Stimulated activated CD4-positive, alpha-beta T cell treated with anti-CD3 and anti-CD28 coated beads, Interleukin-2, amount 100 ng/mL, for 48 hours (primary cell): Measurements from ENCODE around the gene DAPK1.
A peak's percentile ranks its signal among the peaks of the same experiment; 100 is the strongest.

ENCODE experiments used
- DNase-seq, 2 donors: peaks; one replicate each; pipeline ENCODE4 v3.0.0-alpha.2; 2020

The DAPK1 gene

GRCh38 chr9:87699835-87700234 is 202.2 kb downstream of the DAPK1 start:
- DNase-seq: no peak

- DNase-seq: no peak
These were observed 203.8 kb downstream of the DAPK1 start for GRCh38 chr9:87701491-87701890.

- DNase-seq: no peak
These were observed 204.3 kb downstream of the DAPK1 start for GRCh38 chr9:87701931-87702421.

GRCh38 chr9:87702921-87703320 is 205.3 kb downstream of the DAPK1 start:
- DNase-seq: no peak

GRCh38 chr9:87703636-87704276 is 206.1 kb downstream of the DAPK1 start:
- DNase-seq: no peak

- no peak for DNase-seq
These were observed 206.7 kb downstream of the DAPK1 start for GRCh38 chr9:87704342-87704741.

- DNase-seq: no peak
These were observed 208.5 kb downstream of the DAPK1 start for GRCh38 chr9:87706066-87706739.

- DNase-seq: no peak
These were observed 210.3 kb downstream of the DAPK1 start for GRCh38 chr9:87707805-87708506.

- no peak for DNase-seq
These were observed 210.9 kb downstream of the DAPK1 start for GRCh38 chr9:87708546-87708945.

- DNase-seq: no peak
These were observed 211.5 kb downstream of the DAPK1 start for GRCh38 chr9:87708986-87709728.

GRCh38 chr9:87710443-87710842 is 212.8 kb downstream of the DAPK1 start:
- no peak for DNase-seq

- no peak for DNase-seq
These were observed 214.5 kb downstream of the DAPK1 start for GRCh38 chr9:87711857-87712800.

- no peak for DNase-seq
These were observed 215.2 kb downstream of the DAPK1 start for GRCh38 chr9:87712801-87713277.

GRCh38 chr9:87713278-87713987 is 215.8 kb downstream of the DAPK1 start:
- peak; percentile 32 to 35 for DNase-seq

- no peak for DNase-seq
These were observed 216.3 kb downstream of the DAPK1 start for GRCh38 chr9:87713988-87714330.

- no peak for DNase-seq
These were observed 217.2 kb downstream of the DAPK1 start for GRCh38 chr9:87714819-87715218.

- DNase-seq: no peak
These were observed 218.5 kb downstream of the DAPK1 start for GRCh38 chr9:87716141-87716540.

GRCh38 chr9:87717456-87717855 is 219.8 kb downstream of the DAPK1 start:
- DNase-seq: no peak

- no peak for DNase-seq
These were observed 220.6 kb downstream of the DAPK1 start for GRCh38 chr9:87718231-87718630.

GRCh38 chr9:87718852-87719612 is 221.4 kb downstream of the DAPK1 start:
- DNase-seq: no peak

- DNase-seq: no peak
These were observed 222.5 kb downstream of the DAPK1 start for GRCh38 chr9:87720173-87720572.
